OCI-LY1 (cell line): ENCODE results near the gene PAPPA.

Source experiments
- H2AFZ ChIP-seq: fragments of 200-600 bp; sonication (generic), shearing (Covaris generic); 2 replicates; pipeline ENCODE4 v1.6.0; 2014; ENCODE audit warnings: antibody characterized with exemption, mild to moderate bottlenecking, low read length
- H3F3A ChIP-seq: fragments of 200-600 bp; sonication (generic), shearing (Covaris generic); 2 replicates; pipeline ENCODE4 v1.6.0; 2014; ENCODE audit warnings: mild to moderate bottlenecking, antibody characterized with exemption, low read length, moderate library complexity; ENCODE audit not compliant: insufficient read depth
- H3K27ac ChIP-seq: fragments of 200-600 bp; sonication (generic); 2 replicates; pipeline ENCODE4 v1.5.1; 2014; ENCODE audit warnings: low read length, mixed run types, mild to moderate bottlenecking, low read depth; ENCODE audit not compliant: poor library complexity, severe bottlenecking
- H3K27me3 ChIP-seq: fragments of 200-600 bp; sonication (generic); 2 replicates; pipeline ENCODE4 v1.6.0; 2014; ENCODE audit warnings: antibody characterized with exemption, mild to moderate bottlenecking, low read length, moderate library complexity; ENCODE audit not compliant: insufficient read depth
- H3K36me3 ChIP-seq: fragments of 200-600 bp; sonication (generic); 2 replicates; pipeline ENCODE4 v1.6.1; 2014; ENCODE audit warnings: mild to moderate bottlenecking, antibody characterized with exemption, low read length, moderate library complexity, mixed read lengths; ENCODE audit not compliant: insufficient read depth
- H3K4me1 ChIP-seq: fragments of 200-600 bp; sonication (generic); 2 replicates; pipeline ENCODE4 v1.5.1; 2014; ENCODE audit warnings: mild to moderate bottlenecking, low read length, moderate library complexity; ENCODE audit not compliant: insufficient read depth, severe bottlenecking
- H3K4me2 ChIP-seq: fragments of 200-600 bp; sonication (generic), shearing (Covaris generic); 2 replicates; pipeline ENCODE4 v1.6.1; 2014; ENCODE audit warnings: low read length
- H3K4me3 ChIP-seq: fragments of 200-600 bp; sonication (generic); 2 replicates; pipeline ENCODE4 v1.5.1; 2014; ENCODE audit warnings: low read length, low read depth, mild to moderate bottlenecking, mixed read lengths; ENCODE audit not compliant: poor library complexity, severe bottlenecking
- H3K79me2 ChIP-seq: fragments of 200-600 bp; shearing (Covaris generic); 2 replicates; pipeline ENCODE4 v1.6.1; 2016; ENCODE audit warnings: mixed run types, low read length, mixed read lengths; ENCODE audit not compliant: insufficient read depth
- H3K9ac ChIP-seq: fragments of 200-600 bp; sonication (generic), shearing (Covaris generic); 2 replicates; pipeline ENCODE4 v1.6.1; 2014; ENCODE audit warnings: mild to moderate bottlenecking, low read length, mixed read lengths
- H3K9me2 ChIP-seq: fragments of 200-600 bp; sonication (generic), shearing (Covaris generic); 2 replicates; pipeline ENCODE4 v1.6.1; 2014; ENCODE audit warnings: low read depth, mild to moderate bottlenecking, low read length, mixed read lengths
- H3K9me3 ChIP-seq: fragments of 200-600 bp; shearing (Covaris generic); 2 replicates; pipeline ENCODE4 v1.6.1; 2014; ENCODE audit warnings: low read length, mixed read lengths
- H4K20me1 ChIP-seq: fragments of 200-600 bp; sonication (generic), shearing (Covaris generic); 2 replicates; pipeline ENCODE4 v1.6.0; 2016; ENCODE audit warnings: mild to moderate bottlenecking, low read length; ENCODE audit not compliant: insufficient read depth
- CTCF ChIP-seq: fragments of 200-600 bp; sonication (generic), shearing (Covaris generic); IDR thresholded peaks from 2 replicates; pipeline ENCODE4 v1.5.1; 2017; ENCODE audit warnings: mild to moderate bottlenecking, antibody characterized with exemption, low read length, moderate library complexity, mixed read lengths
- EZH2 ChIP-seq: fragments of 200-600 bp; sonication (generic), shearing (Covaris generic); IDR thresholded peaks from 2 replicates; pipeline ENCODE4 v1.8.0; 2017; ENCODE audit warnings: borderline replicate concordance, mixed run types, mild to moderate bottlenecking, antibody characterized with exemption, low read length, moderate library complexity, mixed read lengths

PAPPA gene

GRCh38 chr9:116172216-116172615 lies 18.6 kb downstream of the PAPPA start:
- no peak overlapping the region for H2AFZ ChIP-seq
- no peaks in the 10 kb centered on the region for H3K27me3 ChIP-seq
- H3K4me2 ChIP-seq = no peak overlapping the region
- no peaks in the 10 kb centered on the region for H3F3A ChIP-seq
- no peaks in the 10 kb centered on the region for H4K20me1 ChIP-seq
- no peak overlapping the region for H3K27ac ChIP-seq
- no peaks in the 10 kb centered on the region for H3K79me2 ChIP-seq
- no peak overlapping the region for H3K4me3 ChIP-seq
- H3K36me3 ChIP-seq = no peaks in the 10 kb centered on the region
- H3K9me3 ChIP-seq = no peaks in the 10 kb centered on the region
- H3K9ac ChIP-seq = no peak overlapping the region
- TF ChIP-seq EZH2 (no peak), CTCF (no peak)
- no peaks in the 10 kb centered on the region for H3K4me1 ChIP-seq
- no peaks in the 10 kb centered on the region for H3K9me2 ChIP-seq

DNA sequence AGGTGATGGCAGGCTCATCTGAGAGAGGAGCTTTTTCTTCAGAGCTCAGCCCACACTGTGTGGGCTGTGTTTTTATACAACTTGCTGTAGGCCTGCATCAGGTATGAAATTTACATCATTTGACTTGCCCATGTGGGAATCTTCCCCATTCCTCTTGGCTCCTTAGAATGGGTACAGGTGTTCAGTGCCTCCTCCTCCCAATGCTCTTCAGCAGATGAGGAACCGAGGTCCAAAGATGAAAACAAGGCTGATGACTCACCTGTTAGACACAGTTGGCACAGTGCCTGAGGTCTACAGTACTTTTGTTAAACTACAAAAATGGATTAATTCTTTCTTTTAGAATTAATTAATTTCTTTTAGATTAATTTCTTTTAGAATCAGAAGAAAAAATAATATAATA lies 20.8 kb downstream of the PAPPA start:
- TF ChIP-seq EZH2 = no peak
- no peak for TF ChIP-seq CTCF
- H3F3A ChIP-seq = no peaks in the 10 kb centered on the region
- H3K27me3 ChIP-seq = no peaks in the 10 kb centered on the region
- no peak overlapping the region for H2AFZ ChIP-seq
- H3K9me3 ChIP-seq = no peaks in the 10 kb centered on the region
- H3K4me2 ChIP-seq = no peak overlapping the region
- H3K36me3 ChIP-seq = no peaks in the 10 kb centered on the region
- no peaks in the 10 kb centered on the region for H3K4me1 ChIP-seq
- no peaks in the 10 kb centered on the region for H3K9me2 ChIP-seq
- H4K20me1 ChIP-seq = no peaks in the 10 kb centered on the region
- no peak overlapping the region for H3K9ac ChIP-seq
- no peaks in the 10 kb centered on the region for H3K79me2 ChIP-seq
- no peak overlapping the region for H3K4me3 ChIP-seq
- H3K27ac ChIP-seq = no peak overlapping the region

GRCh38 chr9:116175614-116176013 lies 22.0 kb downstream of the PAPPA start:
- Histone ChIP-seq H3K9me3 (no peaks in the 10 kb centered on the region), H3K9me2 (no peaks in the 10 kb centered on the region), H3K4me1 (no peaks in the 10 kb centered on the region), H3K27me3 (no peaks in the 10 kb centered on the region), H4K20me1 (no peaks in the 10 kb centered on the region), H3K79me2 (no peaks in the 10 kb centered on the region), H3F3A (no peaks in the 10 kb centered on the region), H2AFZ (no peak overlapping the region), H3K9ac (no peak overlapping the region), H3K27ac (no peak overlapping the region), H3K36me3 (no peaks in the 10 kb centered on the region), H3K4me2 (no peak overlapping the region), H3K4me3 (no peak overlapping the region)
- no peak for TF ChIP-seq CTCF
- TF ChIP-seq EZH2 = no peak
